ENCODE data around the gene CEP72.
"Not testable (repeated sequence)": the region's sequence is repeated elsewhere in the genome, so short reads cannot be mapped to it uniquely, and the experiment has no call there.

The CEP72 gene

GRCh38 chr5:598564-598890, 13.6 kb upstream of the CEP72 start:
- Histone ChIP-seq H3K9ac (ENCODE audit: low read length) (no peak overlapping the region), H3K27ac (ENCODE audit: low read depth, low read length) (no peak overlapping the region), H3K4me3 (ENCODE audit: low read depth, low read length) (no peak overlapping the region), H3K27me3 (ENCODE audit: control insufficient read depth, insufficient read depth, low read length) (peaks cover 70% of the 10 kb centered on the region), H3K4me1 (ENCODE audit: control insufficient read depth, insufficient read depth, low read length) (no peaks in the 10 kb centered on the region), H3K36me3 (ENCODE audit: control insufficient read depth, insufficient read depth, low read length) (no peaks in the 10 kb centered on the region), H3K9me3 (ENCODE audit: control insufficient read depth, insufficient read depth, low read depth, low read length) (no peaks in the 10 kb centered on the region)

- no peak overlapping the region for H3K9ac ChIP-seq (ENCODE audit: low read length)
- H3K9me3 ChIP-seq (ENCODE audit: control insufficient read depth, insufficient read depth, low read depth, low read length) = no peaks in the 10 kb centered on the region
- no peaks in the 10 kb centered on the region for H3K36me3 ChIP-seq (ENCODE audit: control insufficient read depth, insufficient read depth, low read length)
- H3K27me3 ChIP-seq (ENCODE audit: control insufficient read depth, insufficient read depth, low read length) = peaks cover 46% of the 10 kb centered on the region
- no peaks in the 10 kb centered on the region for H3K4me1 ChIP-seq (ENCODE audit: control insufficient read depth, insufficient read depth, low read length)
- H3K27ac ChIP-seq (ENCODE audit: low read depth, low read length) = no peak overlapping the region
- H3K4me3 ChIP-seq (ENCODE audit: low read depth, low read length) = no peak overlapping the region
Measured at GRCh38 chr5:600886-601541, 11.1 kb upstream of the CEP72 start.

GRCh38 chr5:601771-602465, 10.2 kb upstream of the CEP72 start:
- Histone ChIP-seq H3K36me3 (ENCODE audit: control insufficient read depth, insufficient read depth, low read length) (no peaks in the 10 kb centered on the region), H3K27ac (ENCODE audit: low read depth, low read length) (no peak overlapping the region), H3K4me1 (ENCODE audit: control insufficient read depth, insufficient read depth, low read length) (no peaks in the 10 kb centered on the region), H3K9me3 (ENCODE audit: control insufficient read depth, insufficient read depth, low read depth, low read length) (no peaks in the 10 kb centered on the region), H3K9ac (ENCODE audit: low read length) (no peak overlapping the region), H3K4me3 (ENCODE audit: low read depth, low read length) (no peak overlapping the region), H3K27me3 (ENCODE audit: control insufficient read depth, insufficient read depth, low read length) (peaks cover 38% of the 10 kb centered on the region)

- Histone ChIP-seq H3K4me3 (ENCODE audit: low read depth, low read length) (no peak overlapping the region), H3K9ac (ENCODE audit: low read length) (no peak overlapping the region), H3K9me3 (ENCODE audit: control insufficient read depth, insufficient read depth, low read depth, low read length) (no peaks in the 10 kb centered on the region), H3K4me1 (ENCODE audit: control insufficient read depth, insufficient read depth, low read length) (no peaks in the 10 kb centered on the region), H3K36me3 (ENCODE audit: control insufficient read depth, insufficient read depth, low read length) (no peaks in the 10 kb centered on the region), H3K27me3 (ENCODE audit: control insufficient read depth, insufficient read depth, low read length) (peaks cover 33% of the 10 kb centered on the region), H3K27ac (ENCODE audit: low read depth, low read length) (no peak overlapping the region)
Measured at GRCh38 chr5:602466-603035, 9.6 kb upstream of the CEP72 start.

- H3K27ac ChIP-seq (ENCODE audit: low read depth, low read length) = no peak overlapping the region
- no peaks in the 10 kb centered on the region for H3K36me3 ChIP-seq (ENCODE audit: control insufficient read depth, insufficient read depth, low read length)
- H3K9me3 ChIP-seq (ENCODE audit: control insufficient read depth, insufficient read depth, low read depth, low read length) = no peaks in the 10 kb centered on the region
- H3K9ac ChIP-seq (ENCODE audit: low read length) = no peak overlapping the region
- no peaks in the 10 kb centered on the region for H3K4me1 ChIP-seq (ENCODE audit: control insufficient read depth, insufficient read depth, low read length)
- peaks cover 25% of the 10 kb centered on the region for H3K27me3 ChIP-seq (ENCODE audit: control insufficient read depth, insufficient read depth, low read length)
- H3K4me3 ChIP-seq (ENCODE audit: low read depth, low read length) = no peak overlapping the region
Measured at GRCh38 chr5:603081-603998, 8.8 kb upstream of the CEP72 start.

- no peak overlapping the region for H3K27ac ChIP-seq (ENCODE audit: low read depth, low read length)
- no peak overlapping the region for H3K4me3 ChIP-seq (ENCODE audit: low read depth, low read length)
- H3K27me3 ChIP-seq (ENCODE audit: control insufficient read depth, insufficient read depth, low read length) = peaks cover 16% of the 10 kb centered on the region; the same call in 1 of the 2 replicates
- H3K4me1 ChIP-seq (ENCODE audit: control insufficient read depth, insufficient read depth, low read length) = no peaks in the 10 kb centered on the region
- no peaks in the 10 kb centered on the region for H3K9me3 ChIP-seq (ENCODE audit: control insufficient read depth, insufficient read depth, low read depth, low read length)
- H3K36me3 ChIP-seq (ENCODE audit: control insufficient read depth, insufficient read depth, low read length) = no peaks in the 10 kb centered on the region
- H3K9ac ChIP-seq (ENCODE audit: low read length) = no peak overlapping the region
Measured at GRCh38 chr5:604391-604831, 7.7 kb upstream of the CEP72 start.

- not testable (repeated sequence) for H3K9me3 ChIP-seq (ENCODE audit: control insufficient read depth, insufficient read depth, low read depth, low read length); H3K4me3 ChIP-seq (ENCODE audit: low read depth, low read length); H3K9ac ChIP-seq (ENCODE audit: low read length); H3K27ac ChIP-seq (ENCODE audit: low read depth, low read length); H3K4me1 ChIP-seq (ENCODE audit: control insufficient read depth, insufficient read depth, low read length); H3K36me3 ChIP-seq (ENCODE audit: control insufficient read depth, insufficient read depth, low read length)
- H3K27me3 ChIP-seq (ENCODE audit: control insufficient read depth, insufficient read depth, low read length) = peaks cover 14% of the 10 kb centered on the region; the same call in 1 of the 2 replicates
Measured at GRCh38 chr5:605090-605489, 7.0 kb upstream of the CEP72 start.

GRCh38 chr5:606061-606460, 6.1 kb upstream of the CEP72 start:
- no peak overlapping the region for H3K9ac ChIP-seq (ENCODE audit: low read length)
- H3K9me3 ChIP-seq (ENCODE audit: control insufficient read depth, insufficient read depth, low read depth, low read length) = no peaks in the 10 kb centered on the region
- H3K4me3 ChIP-seq (ENCODE audit: low read depth, low read length) = no peak overlapping the region
- H3K27ac ChIP-seq (ENCODE audit: low read depth, low read length) = no peak overlapping the region
- peaks cover 6% of the 10 kb centered on the region; the same call in 1 of the 2 replicates for H3K27me3 ChIP-seq (ENCODE audit: control insufficient read depth, insufficient read depth, low read length)
- no peaks in the 10 kb centered on the region for H3K36me3 ChIP-seq (ENCODE audit: control insufficient read depth, insufficient read depth, low read length)
- no peaks in the 10 kb centered on the region; the same call in 1 of the 2 replicates for H3K4me1 ChIP-seq (ENCODE audit: control insufficient read depth, insufficient read depth, low read length)

GRCh38 chr5:606526-607399, 5.4 kb upstream of the CEP72 start:
- Histone ChIP-seq H3K27ac (ENCODE audit: low read depth, low read length) (no peak overlapping the region), H3K36me3 (ENCODE audit: control insufficient read depth, insufficient read depth, low read length) (no peaks in the 10 kb centered on the region), H3K4me3 (ENCODE audit: low read depth, low read length) (no peak overlapping the region), H3K9ac (ENCODE audit: low read length) (no peak overlapping the region), H3K4me1 (ENCODE audit: control insufficient read depth, insufficient read depth, low read length) (no peaks in the 10 kb centered on the region; the same call in 1 of the 2 replicates), H3K27me3 (ENCODE audit: control insufficient read depth, insufficient read depth, low read length) (peaks cover 11% of the 10 kb centered on the region; the same call in 1 of the 2 replicates), H3K9me3 (ENCODE audit: control insufficient read depth, insufficient read depth, low read depth, low read length) (no peaks in the 10 kb centered on the region)

Data from HUES6 (cell line).